ENCODE results near the gene MT1H.

MT1H gene

DNA sequence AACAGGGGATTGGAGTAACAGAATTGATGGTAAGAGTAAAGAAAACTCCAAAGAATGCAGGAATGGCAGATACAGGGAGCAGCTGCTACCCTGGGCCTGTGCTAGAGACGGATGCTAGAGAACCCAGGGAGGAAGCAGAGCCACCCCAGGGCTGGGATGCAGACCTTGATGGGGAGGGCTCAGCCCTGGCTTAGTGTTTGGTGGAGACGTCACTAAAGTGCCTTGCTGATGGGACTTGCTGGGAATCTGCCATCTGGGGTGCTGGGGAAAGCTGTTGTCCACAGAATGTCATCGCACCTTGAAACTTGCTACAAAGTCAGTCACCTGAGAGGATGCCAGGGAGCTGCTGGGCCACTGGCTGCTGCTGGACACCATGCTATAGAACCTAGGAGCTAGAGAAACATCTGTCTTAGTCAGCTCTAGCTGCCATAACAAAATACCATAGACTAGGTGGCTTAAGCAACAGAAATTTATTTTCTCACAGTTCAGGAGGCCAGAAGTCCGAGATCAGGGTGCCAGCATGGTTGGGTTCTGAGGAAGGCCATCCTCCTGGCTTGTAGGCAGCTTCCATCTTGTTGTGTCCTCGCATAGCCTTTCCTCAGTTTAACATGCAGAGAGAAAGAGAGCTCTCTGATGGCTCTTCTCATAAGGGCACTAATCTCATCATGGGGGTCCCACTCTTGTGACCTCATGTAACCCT, 28.0 kb downstream of the MT1H start:
- DNase-seq (ENCODE audit: low read depth), result no peak
- TF ChIP-seq, protein P1, sequence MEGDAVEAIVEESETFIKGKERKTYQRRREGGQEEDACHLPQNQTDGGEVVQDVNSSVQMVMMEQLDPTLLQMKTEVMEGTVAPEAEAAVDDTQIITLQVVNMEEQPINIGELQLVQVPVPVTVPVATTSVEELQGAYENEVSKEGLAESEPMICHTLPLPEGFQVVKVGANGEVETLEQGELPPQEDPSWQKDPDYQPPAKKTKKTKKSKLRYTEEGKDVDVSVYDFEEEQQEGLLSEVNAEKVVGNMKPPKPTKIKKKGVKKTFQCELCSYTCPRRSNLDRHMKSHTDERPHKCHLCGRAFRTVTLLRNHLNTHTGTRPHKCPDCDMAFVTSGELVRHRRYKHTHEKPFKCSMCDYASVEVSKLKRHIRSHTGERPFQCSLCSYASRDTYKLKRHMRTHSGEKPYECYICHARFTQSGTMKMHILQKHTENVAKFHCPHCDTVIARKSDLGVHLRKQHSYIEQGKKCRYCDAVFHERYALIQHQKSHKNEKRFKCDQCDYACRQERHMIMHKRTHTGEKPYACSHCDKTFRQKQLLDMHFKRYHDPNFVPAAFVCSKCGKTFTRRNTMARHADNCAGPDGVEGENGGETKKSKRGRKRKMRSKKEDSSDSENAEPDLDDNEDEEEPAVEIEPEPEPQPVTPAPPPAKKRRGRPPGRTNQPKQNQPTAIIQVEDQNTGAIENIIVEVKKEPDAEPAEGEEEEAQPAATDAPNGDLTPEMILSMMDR (IDR thresholded peaks at IDR 0.05; ENCODE audit: control insufficient read depth, insufficient read depth, low read depth, low read length, missing control alignments), result no peak
- no peak overlapping the region for H3K4me3 ChIP-seq (ENCODE audit: control insufficient read depth, low read depth, low read length)

DNA sequence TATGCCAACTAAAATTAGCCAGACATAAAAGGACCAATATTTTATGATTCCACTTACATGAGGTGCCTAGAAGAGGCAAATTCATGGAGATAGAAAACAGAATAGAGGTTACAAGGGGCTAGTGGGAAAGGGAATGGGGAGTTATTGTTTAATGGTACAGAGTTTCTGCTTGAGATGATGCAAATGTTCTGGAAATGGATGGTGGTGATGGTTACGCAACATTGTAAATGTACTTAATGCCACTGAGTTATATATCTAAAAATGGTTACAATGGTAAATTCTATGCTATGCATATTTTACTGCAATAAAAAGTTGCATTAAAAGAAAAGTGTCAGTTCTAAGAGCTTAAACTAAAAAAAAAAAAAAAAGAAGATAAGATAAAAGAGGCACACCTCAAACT, 30.6 kb downstream of the MT1H start:
- H3K4me3 ChIP-seq (ENCODE audit: control insufficient read depth, low read depth, low read length), result no peak overlapping the region
- TF ChIP-seq, protein P1 (IDR thresholded peaks at IDR 0.05; ENCODE audit: control insufficient read depth, insufficient read depth, low read depth, low read length, missing control alignments), result no peak
- no peak for DNase-seq (ENCODE audit: low read depth)

DNA sequence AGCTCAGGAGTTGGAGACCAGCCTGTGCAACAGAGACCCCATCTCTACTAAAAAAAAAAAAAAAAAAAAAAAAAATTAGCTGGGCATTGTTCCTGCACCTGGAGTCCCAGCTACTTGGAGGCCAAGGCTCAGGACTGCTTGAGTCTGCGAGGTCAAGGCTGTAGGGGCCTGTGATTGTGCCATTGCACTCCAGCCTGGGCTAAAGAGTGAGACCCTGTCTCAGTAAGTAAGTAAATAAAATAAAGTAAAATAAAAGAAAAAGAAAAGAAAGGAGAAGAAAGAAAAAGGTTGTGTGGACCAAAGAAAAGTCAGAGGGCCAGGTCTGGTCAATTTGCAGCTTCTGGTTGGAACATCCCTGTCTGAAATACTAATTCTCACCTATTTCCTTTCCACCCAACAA, 31.0 kb downstream of the MT1H start:
- no peak overlapping the region for H3K4me3 ChIP-seq (ENCODE audit: control insufficient read depth, low read depth, low read length)
- no peak for DNase-seq (ENCODE audit: low read depth)
- TF ChIP-seq, protein P1 (IDR thresholded peaks at IDR 0.05; ENCODE audit: control insufficient read depth, insufficient read depth, low read depth, low read length, missing control alignments), result no peak

DNA sequence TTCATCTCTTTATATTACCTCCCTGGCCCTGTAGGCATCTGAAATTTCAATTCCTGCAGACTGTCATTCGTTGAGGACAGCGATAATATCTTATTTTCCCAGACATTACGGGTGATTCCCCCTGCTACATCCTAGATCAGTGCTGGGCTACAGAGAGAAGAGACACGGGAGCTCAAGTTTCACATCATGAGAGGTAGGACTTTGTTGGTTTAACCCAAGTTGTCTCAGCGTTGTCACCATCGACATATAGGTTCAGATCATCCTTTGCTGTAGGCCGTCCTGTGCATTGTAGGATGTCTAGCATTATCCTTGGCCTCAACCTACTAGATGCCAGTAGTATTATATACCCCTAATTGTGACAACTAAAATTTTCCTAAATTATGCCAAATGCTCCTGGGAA, 31.9 kb downstream of the MT1H start:
- TF ChIP-seq, protein P1 (IDR thresholded peaks at IDR 0.05; ENCODE audit: control insufficient read depth, insufficient read depth, low read depth, low read length, missing control alignments), result no peak
- no peak overlapping the region for H3K4me3 ChIP-seq (ENCODE audit: control insufficient read depth, low read depth, low read length)
- DNase-seq (ENCODE audit: low read depth), result no peak

DNA sequence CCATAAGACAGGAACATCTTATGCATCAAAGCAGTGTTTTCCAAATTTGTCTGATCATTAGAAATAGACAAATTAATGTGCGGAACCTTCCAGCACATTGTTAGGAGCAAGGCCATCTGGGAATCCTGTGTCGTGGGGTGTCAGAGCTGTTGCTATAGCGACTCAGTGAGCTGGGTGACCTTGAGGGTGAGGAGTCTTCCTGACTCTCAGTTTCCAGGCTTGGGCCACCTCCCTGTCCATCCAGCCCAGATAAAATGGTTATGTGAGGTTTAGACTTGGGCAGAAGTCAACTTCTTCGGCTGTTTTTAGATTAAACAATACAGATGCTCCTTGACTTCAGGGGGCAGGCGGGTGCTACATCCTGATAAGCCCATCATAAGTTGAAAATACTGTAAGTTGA, 33.2 kb downstream of the MT1H start:
- TF ChIP-seq, protein P1 (IDR thresholded peaks at IDR 0.05; ENCODE audit: control insufficient read depth, insufficient read depth, low read depth, low read length, missing control alignments), result no peak
- no peak for DNase-seq (ENCODE audit: low read depth)
- H3K4me3 ChIP-seq (ENCODE audit: control insufficient read depth, low read depth, low read length), result no peak overlapping the region

DNA sequence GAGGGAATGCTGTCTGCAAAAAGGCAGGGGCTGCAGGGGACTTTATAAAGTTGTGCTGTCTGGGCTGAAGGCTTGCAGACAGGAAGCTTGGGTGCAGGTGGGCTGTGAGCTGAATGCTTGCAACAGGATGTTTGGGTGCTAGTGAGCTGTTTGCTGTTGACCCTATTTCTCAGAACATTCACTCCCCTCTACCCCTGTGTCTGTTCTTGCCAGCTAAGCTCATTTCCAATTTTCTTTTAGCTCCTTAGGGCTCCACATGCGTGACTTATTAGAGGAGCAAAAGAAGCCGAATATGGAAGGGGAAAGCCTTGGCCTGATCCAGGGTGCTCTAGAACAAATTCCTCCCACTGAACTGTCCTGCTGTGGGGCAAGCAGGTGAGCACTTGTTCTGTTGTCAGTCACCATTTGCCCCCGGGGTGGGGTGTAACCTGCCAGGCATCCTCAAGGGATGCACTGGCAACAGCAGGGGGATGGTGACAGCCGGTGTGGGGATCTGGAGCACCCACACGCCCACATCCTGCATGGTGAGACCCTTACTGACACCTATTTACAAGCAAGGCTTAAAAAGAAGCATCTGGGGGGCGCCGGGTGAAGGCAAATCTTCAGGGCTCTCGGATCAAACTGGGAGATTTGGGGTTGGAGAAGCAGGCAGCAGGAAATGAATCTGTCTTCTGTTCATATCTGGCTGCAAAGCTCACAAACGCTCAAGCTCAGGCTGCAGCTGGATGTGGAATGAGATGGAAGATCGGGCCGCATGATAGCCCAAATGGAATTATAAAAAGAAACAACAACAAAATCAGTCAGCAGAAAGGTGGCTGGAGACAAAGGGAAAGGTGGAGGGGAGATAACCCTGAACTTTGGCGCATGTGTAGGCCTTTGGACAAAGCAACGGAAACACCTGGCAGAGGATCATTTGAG, 39.2 kb downstream of the MT1H start:
- H3K4me3 ChIP-seq (ENCODE audit: control insufficient read depth, low read depth, low read length), result no peak overlapping the region
- TF ChIP-seq, protein P1 (IDR thresholded peaks at IDR 0.05; ENCODE audit: control insufficient read depth, insufficient read depth, low read depth, low read length, missing control alignments), result no peak
- no peak for DNase-seq (ENCODE audit: low read depth)
